SU-DHL-6 (cell line): ENCODE results near the gene HID1.

Experiments used
- EZH2phosphoT487 ChIP-seq: fragments of 200-600 bp; sonication (generic), shearing (Covaris generic); conservative IDR thresholded peaks from 2 replicates; pipeline ENCODE4 v1.6.1; 2018; ENCODE audit warnings: mild to moderate bottlenecking, antibody characterized with exemption, low read length, moderate library complexity, mixed read lengths
- TF ChIP-seq, protein P1 (sequence below): fragments of 200-600 bp; sonication (generic); IDR thresholded peaks from one replicate; pipeline ENCODE4 v1.5.1; 2017; ENCODE audit warnings: antibody characterized with exemption, mild to moderate bottlenecking, low read length, moderate library complexity; ENCODE audit not compliant: insufficient read depth, poor library complexity, severe bottlenecking

- TF ChIP-seq, protein P1, sequence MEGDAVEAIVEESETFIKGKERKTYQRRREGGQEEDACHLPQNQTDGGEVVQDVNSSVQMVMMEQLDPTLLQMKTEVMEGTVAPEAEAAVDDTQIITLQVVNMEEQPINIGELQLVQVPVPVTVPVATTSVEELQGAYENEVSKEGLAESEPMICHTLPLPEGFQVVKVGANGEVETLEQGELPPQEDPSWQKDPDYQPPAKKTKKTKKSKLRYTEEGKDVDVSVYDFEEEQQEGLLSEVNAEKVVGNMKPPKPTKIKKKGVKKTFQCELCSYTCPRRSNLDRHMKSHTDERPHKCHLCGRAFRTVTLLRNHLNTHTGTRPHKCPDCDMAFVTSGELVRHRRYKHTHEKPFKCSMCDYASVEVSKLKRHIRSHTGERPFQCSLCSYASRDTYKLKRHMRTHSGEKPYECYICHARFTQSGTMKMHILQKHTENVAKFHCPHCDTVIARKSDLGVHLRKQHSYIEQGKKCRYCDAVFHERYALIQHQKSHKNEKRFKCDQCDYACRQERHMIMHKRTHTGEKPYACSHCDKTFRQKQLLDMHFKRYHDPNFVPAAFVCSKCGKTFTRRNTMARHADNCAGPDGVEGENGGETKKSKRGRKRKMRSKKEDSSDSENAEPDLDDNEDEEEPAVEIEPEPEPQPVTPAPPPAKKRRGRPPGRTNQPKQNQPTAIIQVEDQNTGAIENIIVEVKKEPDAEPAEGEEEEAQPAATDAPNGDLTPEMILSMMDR, result no peak
- TF ChIP-seq EZH2phosphoT487, result no peak
Observed at GRCh38 chr17:75003070-75003956, 30.8 kb upstream of the HID1 start.
